Nephron (organoid): ENCODE measurements around the gene TMEM18.
"Not testable (repeated sequence)": the region's sequence is repeated elsewhere in the genome, so short reads cannot be mapped to it uniquely, and the experiment has no call there.

Experiments used
- H3K27ac Mint-ChIP-seq, 3 experiments: 2 replicates each; pipeline ENCODE4 v1.8.0; 2020; ENCODE audit warnings: mixed read lengths in 3 of 3, mild to moderate bottlenecking in 2 of 3, moderate library complexity in 1 of 3
- H3K27me3 Mint-ChIP-seq: 2 replicates; pipeline ENCODE4 v1.8.0; 2021; ENCODE audit warnings: low read depth, mild to moderate bottlenecking, moderate library complexity, mixed read lengths
- H3K36me3 Mint-ChIP-seq: 2 replicates; pipeline ENCODE4 v1.8.0; 2020; ENCODE audit warnings: low read depth, mixed read lengths
- H3K4me1 Mint-ChIP-seq: 2 replicates; pipeline ENCODE4 v1.8.0; 2020; ENCODE audit warnings: mixed read lengths
- H3K4me3 Mint-ChIP-seq, 3 experiments: 2 replicates each; pipeline ENCODE4 v1.8.0; 2020; ENCODE audit warnings: mild to moderate bottlenecking in 3 of 3, mixed read lengths in 3 of 3, moderate library complexity in 2 of 3
- H3K9me3 Mint-ChIP-seq: 2 replicates; pipeline ENCODE4 v1.8.0; 2020; ENCODE audit warnings: mixed read lengths
- TF ChIP-seq, protein P1 (sequence below), 3 experiments: fragments of 200-600 bp; sonication (generic); IDR thresholded peaks; one replicate each; pipeline ENCODE4 v1.5.0; 2021; ENCODE audit warnings: antibody characterized with exemption in 3 of 3; ENCODE audit not compliant: unreplicated experiment in 3 of 3

TMEM18 gene

GRCh38 chr2:710867-711665, 33.9 kb upstream of the TMEM18 start:
- H3K27me3 Mint-ChIP-seq = peaks cover 5% of the 10 kb centered on the region
- H3K4me1 Mint-ChIP-seq = peaks cover 25% of the 10 kb centered on the region
- TF ChIP-seq, protein P1, sequence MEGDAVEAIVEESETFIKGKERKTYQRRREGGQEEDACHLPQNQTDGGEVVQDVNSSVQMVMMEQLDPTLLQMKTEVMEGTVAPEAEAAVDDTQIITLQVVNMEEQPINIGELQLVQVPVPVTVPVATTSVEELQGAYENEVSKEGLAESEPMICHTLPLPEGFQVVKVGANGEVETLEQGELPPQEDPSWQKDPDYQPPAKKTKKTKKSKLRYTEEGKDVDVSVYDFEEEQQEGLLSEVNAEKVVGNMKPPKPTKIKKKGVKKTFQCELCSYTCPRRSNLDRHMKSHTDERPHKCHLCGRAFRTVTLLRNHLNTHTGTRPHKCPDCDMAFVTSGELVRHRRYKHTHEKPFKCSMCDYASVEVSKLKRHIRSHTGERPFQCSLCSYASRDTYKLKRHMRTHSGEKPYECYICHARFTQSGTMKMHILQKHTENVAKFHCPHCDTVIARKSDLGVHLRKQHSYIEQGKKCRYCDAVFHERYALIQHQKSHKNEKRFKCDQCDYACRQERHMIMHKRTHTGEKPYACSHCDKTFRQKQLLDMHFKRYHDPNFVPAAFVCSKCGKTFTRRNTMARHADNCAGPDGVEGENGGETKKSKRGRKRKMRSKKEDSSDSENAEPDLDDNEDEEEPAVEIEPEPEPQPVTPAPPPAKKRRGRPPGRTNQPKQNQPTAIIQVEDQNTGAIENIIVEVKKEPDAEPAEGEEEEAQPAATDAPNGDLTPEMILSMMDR (IDR thresholded peaks at IDR 0.05; ENCODE audit: unreplicated experiment in 3 of 3) = no peak
- H3K36me3 Mint-ChIP-seq = no peaks in the 10 kb centered on the region
- H3K4me3 Mint-ChIP-seq = no peak overlapping the region
- peak overlapping the region in 1 of 3 experiments; percentile 29 for H3K27ac Mint-ChIP-seq
- H3K9me3 Mint-ChIP-seq = no peaks in the 10 kb centered on the region

GRCh38 chr2:709138-709765, 32.0 kb upstream of the TMEM18 start:
- Mint-ChIP-seq H3K27ac (peak overlapping the region; percentile 2 to 96 (median 85)), H3K27me3 (peaks cover 5% of the 10 kb centered on the region), H3K4me3 (no peak overlapping the region), H3K9me3 (no peaks in the 10 kb centered on the region), H3K36me3 (no peaks in the 10 kb centered on the region), H3K4me1 (peaks cover 20% of the 10 kb centered on the region)
- TF ChIP-seq, protein P1 (IDR thresholded peaks at IDR 0.05; ENCODE audit: unreplicated experiment in 3 of 3) = no peak

DNA sequence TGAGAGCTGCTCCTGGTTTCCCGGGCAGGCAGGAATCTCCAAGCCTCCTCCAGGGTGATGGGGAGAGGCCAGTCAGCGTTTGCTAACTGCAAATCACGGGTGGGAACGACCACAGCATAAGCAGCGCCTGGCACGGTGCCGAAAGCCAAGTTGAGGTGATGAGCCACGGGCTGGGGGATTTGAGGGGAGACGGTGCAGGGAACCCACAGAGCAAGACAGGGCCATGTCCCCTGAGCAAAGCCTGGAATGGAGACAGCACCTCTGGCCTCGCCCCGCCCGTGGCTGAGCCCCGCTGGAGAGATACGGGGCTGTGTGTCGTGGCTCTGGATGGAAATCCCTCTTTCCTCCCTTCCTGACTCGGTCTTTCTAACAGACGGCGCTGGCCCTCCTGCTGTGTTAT, 31.5 kb upstream of the TMEM18 start:
- Mint-ChIP-seq H3K4me1 (peaks cover 18% of the 10 kb centered on the region), H3K36me3 (no peaks in the 10 kb centered on the region), H3K9me3 (no peaks in the 10 kb centered on the region), H3K4me3 (no peak overlapping the region), H3K27me3 (peaks cover 5% of the 10 kb centered on the region), H3K27ac (peak overlapping the region; percentile 2 to 96 (median 85))
- TF ChIP-seq, protein P1 (IDR thresholded peaks at IDR 0.05; ENCODE audit: unreplicated experiment in 3 of 3) = no peak

DNA sequence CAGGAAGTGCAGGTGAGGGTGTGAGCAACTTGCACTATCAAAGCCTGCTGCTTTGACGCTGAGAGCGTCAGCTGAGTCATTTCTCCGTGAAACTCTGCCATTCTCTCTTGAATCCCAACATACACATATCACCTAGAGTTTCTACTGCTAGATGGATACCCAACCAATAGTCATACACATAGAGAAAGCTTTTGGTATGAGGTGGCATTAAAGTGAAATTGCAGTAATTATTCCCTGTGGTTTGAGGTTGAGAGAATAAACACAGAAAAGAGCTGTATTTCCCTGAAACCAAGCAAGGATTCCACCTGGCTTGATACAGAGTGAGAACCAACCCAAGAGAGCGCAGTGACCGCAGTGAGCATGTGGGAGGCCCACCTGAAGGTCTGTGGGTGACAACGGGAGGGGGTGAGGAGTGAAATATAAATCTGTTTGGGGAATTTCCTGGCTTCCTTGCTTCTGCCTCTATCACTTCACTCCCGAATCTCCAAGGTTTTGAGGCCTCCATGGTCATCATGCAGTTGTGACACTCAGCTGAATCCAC, 28.8 kb upstream of the TMEM18 start:
- Mint-ChIP-seq H3K4me1 (peaks cover 26% of the 10 kb centered on the region), H3K27me3 (peaks cover 5% of the 10 kb centered on the region), H3K4me3 (no peak overlapping the region), H3K27ac (peak overlapping the region in 2 of 3 experiments; percentile 66 to 80), H3K36me3 (no peaks in the 10 kb centered on the region), H3K9me3 (no peaks in the 10 kb centered on the region)
- TF ChIP-seq, protein P1 (IDR thresholded peaks at IDR 0.05; ENCODE audit: unreplicated experiment in 3 of 3) = no peak

DNA sequence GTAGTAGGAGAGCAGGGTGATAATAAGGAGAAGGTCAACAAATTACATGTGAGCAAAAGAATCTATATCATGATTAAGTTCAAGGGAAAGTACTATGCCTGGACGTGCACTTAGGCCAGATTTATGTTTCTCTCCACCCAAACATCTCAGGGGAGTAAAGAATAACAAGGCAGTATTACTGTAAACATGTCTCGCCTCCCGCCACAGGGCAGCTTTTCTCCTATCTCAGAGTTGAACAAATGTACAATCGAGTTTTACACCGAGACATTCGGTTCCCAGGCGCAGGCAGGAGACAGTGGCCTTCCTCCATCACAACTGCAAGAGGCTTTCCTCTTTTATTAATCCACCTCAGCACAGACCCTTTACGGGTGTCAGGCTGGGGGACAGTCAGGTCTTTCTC, 25.6 kb upstream of the TMEM18 start:
- peak overlapping the region; percentile 87 to 97 (median 91) for H3K27ac Mint-ChIP-seq
- H3K27me3 Mint-ChIP-seq, H3K9me3 Mint-ChIP-seq, H3K36me3 Mint-ChIP-seq: not testable (repeated sequence)
- peaks cover 13% of the 10 kb centered on the region for H3K4me1 Mint-ChIP-seq
- peak overlapping the region in 1 of 3 experiments; percentile 24 for H3K4me3 Mint-ChIP-seq

DNA sequence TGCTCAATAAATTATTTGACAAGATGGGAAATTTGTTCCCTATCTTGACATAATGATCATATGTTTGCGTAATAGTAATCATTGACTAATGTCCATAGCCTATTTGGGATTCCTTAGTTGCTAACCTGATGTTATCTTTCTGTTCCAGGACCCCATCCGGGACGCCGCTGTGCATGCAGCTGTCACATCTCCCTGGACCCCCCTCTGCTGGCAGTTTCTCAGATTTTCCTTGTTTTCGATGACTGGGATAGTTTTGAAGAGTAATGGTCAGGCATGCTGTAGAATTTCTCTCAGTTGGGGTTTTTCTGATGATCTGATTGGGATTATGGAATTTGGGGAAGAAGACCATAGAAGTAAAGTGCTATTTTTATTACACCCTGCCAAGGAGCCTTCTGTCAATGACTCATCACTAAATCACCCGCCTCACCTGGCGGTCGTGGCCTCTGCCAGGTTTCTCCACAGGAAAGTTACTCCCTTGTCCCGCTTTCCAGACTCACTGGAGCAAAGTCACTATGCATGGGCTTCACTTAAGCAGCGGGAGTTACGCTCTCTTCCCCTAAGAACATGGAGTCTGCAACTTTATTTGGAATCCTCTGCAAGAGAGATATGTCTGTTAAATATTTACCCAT, 19.9 kb upstream of the TMEM18 start:
- TF ChIP-seq, protein P1 (IDR thresholded peaks at IDR 0.05; ENCODE audit: unreplicated experiment in 3 of 3) = no peak
- no peaks in the 10 kb centered on the region for H3K27me3 Mint-ChIP-seq
- peaks cover 23% of the 10 kb centered on the region for H3K4me1 Mint-ChIP-seq
- H3K27ac Mint-ChIP-seq = peak overlapping the region; percentile 10 to 87 (median 72)
- H3K9me3 Mint-ChIP-seq = no peaks in the 10 kb centered on the region
- H3K4me3 Mint-ChIP-seq = no peak overlapping the region
- H3K36me3 Mint-ChIP-seq = peaks cover 13% of the 10 kb centered on the region
